Measurements from ENCODE around the gene TMEM259.

- TF ChIP-seq GATA2 (IDR thresholded peaks at IDR 0.05; ENCODE audit: low read depth, low read length) (no peak), GATA3 (IDR thresholded peaks at IDR 0.05; ENCODE audit: low read depth, low read length) (no peak)
Measured at GRCh38 chr19:989381-990081, 31.4 kb downstream of the TMEM259 start.
